HUES6 (cell line): ENCODE measurements around the gene SOX5.

ENCODE experiments used
- H3K27ac ChIP-seq: 2 replicates; pipeline ENCODE4 v1.7.0; 2013; ENCODE audit warnings: low read depth, mild to moderate bottlenecking, low read length, inconsistent platforms
- H3K27me3 ChIP-seq: 2 replicates; pipeline ENCODE4 v1.6.1; 2013; ENCODE audit warnings: low read length; ENCODE audit not compliant: control insufficient read depth, insufficient read depth
- H3K36me3 ChIP-seq: 2 replicates; pipeline ENCODE4 v1.6.1; 2013; ENCODE audit warnings: low read length; ENCODE audit not compliant: control insufficient read depth, insufficient read depth
- H3K4me1 ChIP-seq: 2 replicates; pipeline ENCODE4 v1.6.1; 2013; ENCODE audit warnings: low read length; ENCODE audit not compliant: control insufficient read depth, insufficient read depth
- H3K4me3 ChIP-seq: 2 replicates; pipeline ENCODE4 v1.5.1; 2013; ENCODE audit warnings: low read depth, low read length
- H3K9ac ChIP-seq: one replicate; pipeline ENCODE4 v1.6.1; 2013; ENCODE audit warnings: mild to moderate bottlenecking, low read length
- H3K9me3 ChIP-seq: 2 replicates; pipeline ENCODE4 v1.6.1; 2013; ENCODE audit warnings: low read depth, low read length; ENCODE audit not compliant: control insufficient read depth, insufficient read depth

The SOX5 gene

DNA sequence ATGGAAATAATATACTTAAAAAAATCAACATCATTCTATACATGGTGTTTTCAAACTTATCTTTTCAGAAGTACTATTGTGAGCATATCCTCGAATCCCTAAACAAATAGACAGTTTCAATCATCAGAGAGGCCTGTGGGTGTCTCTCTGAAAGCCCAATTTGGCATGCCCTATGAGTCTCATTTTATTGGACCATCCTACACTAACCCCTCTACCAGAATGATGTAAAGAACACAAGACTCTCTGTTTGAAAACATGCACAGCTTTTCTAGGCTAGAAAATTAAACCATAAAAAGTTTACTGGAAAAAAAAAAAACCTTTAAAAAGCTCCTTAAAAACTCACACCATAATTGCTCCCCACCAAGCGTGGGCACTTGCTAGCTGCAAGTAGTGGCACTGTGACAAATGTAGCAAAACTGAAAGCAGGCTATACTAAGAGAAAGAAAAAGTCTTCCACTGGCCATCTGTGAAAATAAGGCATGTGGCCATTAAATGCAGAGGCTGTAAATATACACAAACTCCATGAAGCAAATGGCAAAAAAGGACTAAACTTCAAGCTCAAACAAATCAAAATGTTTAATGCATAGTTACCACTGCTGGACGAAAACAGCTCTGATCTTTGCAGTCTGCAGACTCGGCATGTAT is 394.2 kb downstream of the SOX5 start:
- Histone ChIP-seq H3K4me1 (no peaks in the 10 kb centered on the region), H3K4me3 (no peak overlapping the region), H3K9ac (no peak overlapping the region), H3K36me3 (no peaks in the 10 kb centered on the region), H3K27me3 (no peaks in the 10 kb centered on the region), H3K9me3 (no peaks in the 10 kb centered on the region), H3K27ac (no peak overlapping the region)

DNA sequence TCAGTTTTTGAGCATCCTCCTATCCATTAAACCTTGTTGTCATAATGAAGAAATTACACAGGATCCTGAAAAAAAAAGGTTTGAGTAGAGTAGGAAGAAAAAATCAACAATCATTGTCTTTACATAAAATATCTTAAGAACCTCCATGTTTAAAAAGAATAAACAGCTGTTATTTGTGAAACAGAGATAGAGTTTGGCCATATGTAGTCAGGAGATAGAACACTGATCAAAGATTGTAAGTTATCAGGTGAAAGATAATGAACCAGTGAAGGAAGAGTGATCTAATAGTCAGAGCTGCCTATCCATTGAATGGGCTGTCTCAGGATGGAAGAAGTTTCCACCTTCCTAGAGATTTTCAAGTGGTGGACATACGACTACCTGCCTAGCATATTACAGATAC is 397.1 kb downstream of the SOX5 start:
- Histone ChIP-seq H3K27ac (no peak overlapping the region), H3K36me3 (no peaks in the 10 kb centered on the region), H3K4me3 (no peak overlapping the region), H3K27me3 (no peaks in the 10 kb centered on the region), H3K9me3 (no peaks in the 10 kb centered on the region), H3K9ac (no peak overlapping the region), H3K4me1 (no peaks in the 10 kb centered on the region)

DNA sequence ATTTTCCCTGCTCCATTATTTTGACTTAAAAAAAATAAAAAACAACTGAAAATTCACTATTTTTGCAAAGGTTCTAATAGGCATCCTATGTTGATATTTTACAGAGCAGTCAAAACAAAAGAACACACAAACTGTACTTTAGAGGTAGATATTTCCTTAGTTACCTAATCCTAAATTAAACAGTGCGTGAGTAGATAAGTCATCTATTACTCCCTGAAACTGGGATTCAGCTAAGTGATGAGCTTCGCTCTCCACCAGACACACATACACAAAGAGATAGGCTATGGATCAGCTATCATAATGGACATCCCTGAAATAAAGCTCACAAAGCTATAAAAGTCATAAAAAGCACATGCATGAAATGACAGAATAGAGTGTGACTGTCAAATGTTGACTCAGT is 398.7 kb downstream of the SOX5 start:
- Histone ChIP-seq H3K36me3 (no peaks in the 10 kb centered on the region), H3K9ac (no peak overlapping the region), H3K27ac (no peak overlapping the region), H3K4me3 (no peak overlapping the region), H3K4me1 (no peaks in the 10 kb centered on the region), H3K27me3 (no peaks in the 10 kb centered on the region), H3K9me3 (no peaks in the 10 kb centered on the region)

- H3K27me3 ChIP-seq = no peaks in the 10 kb centered on the region
- no peaks in the 10 kb centered on the region for H3K36me3 ChIP-seq
- H3K9ac ChIP-seq = no peak overlapping the region
- no peak overlapping the region for H3K4me3 ChIP-seq
- H3K4me1 ChIP-seq = no peaks in the 10 kb centered on the region
- no peaks in the 10 kb centered on the region for H3K9me3 ChIP-seq
- no peak overlapping the region for H3K27ac ChIP-seq
Observed at GRCh38 chr12:23548742-23549141, 400.7 kb downstream of the SOX5 start.

DNA sequence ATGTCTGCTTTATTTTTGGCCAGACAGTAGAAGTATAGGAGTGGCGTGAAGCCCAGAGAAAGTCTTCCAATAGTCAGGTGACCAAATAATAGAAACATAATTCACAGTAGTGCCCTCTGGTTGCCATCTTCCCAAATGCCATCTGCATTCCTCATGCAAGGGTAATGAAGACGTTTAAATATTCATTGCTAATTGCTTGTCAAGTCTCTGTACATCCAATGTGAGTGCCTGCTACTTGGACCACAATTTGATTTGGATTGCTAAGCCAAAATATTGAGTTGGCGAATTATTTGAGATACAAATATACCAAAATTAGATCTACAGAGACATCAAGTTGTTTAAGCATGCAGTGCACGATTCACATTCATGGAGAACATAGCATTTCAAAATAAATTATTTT is 402.7 kb downstream of the SOX5 start:
- H3K4me3 ChIP-seq = no peak overlapping the region
- H3K27ac ChIP-seq = no peak overlapping the region
- H3K9ac ChIP-seq = no peak overlapping the region
- no peaks in the 10 kb centered on the region for H3K36me3 ChIP-seq
- H3K9me3 ChIP-seq = no peaks in the 10 kb centered on the region
- 0 out of 2 replicates have a peak, but pooled peaks cover 3% of the 10 kb centered on the region for H3K4me1 ChIP-seq
- no peaks in the 10 kb centered on the region for H3K27me3 ChIP-seq

DNA sequence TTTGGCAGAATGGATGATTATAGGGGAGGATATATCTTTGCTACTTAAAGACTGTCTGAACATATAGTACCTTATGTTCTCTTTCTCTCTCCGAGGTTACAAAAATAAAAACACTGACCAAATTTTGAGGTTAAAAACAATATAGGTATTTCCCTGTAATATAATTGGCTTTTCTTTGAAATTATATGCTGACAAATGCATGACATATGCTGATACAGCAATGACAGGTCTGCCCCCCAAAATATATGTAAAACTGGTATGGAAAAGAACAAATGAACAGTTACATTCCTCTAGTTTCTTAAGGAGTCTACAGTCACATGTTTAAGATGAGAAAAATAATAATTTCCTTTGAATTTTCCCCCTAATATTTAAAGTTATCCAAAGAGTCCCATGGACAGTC is 405.7 kb downstream of the SOX5 start:
- H3K4me3 ChIP-seq = no peak overlapping the region
- H3K4me1 ChIP-seq = 0 out of 2 replicates have a peak, but pooled peaks cover 3% of the 10 kb centered on the region
- no peaks in the 10 kb centered on the region for H3K36me3 ChIP-seq
- no peaks in the 10 kb centered on the region for H3K9me3 ChIP-seq
- H3K9ac ChIP-seq = no peak overlapping the region
- no peak overlapping the region for H3K27ac ChIP-seq
- H3K27me3 ChIP-seq = no peaks in the 10 kb centered on the region

- H3K27me3 ChIP-seq = no peaks in the 10 kb centered on the region
Observed at GRCh38 chr12:23542187-23542586, 407.3 kb downstream of the SOX5 start.

DNA sequence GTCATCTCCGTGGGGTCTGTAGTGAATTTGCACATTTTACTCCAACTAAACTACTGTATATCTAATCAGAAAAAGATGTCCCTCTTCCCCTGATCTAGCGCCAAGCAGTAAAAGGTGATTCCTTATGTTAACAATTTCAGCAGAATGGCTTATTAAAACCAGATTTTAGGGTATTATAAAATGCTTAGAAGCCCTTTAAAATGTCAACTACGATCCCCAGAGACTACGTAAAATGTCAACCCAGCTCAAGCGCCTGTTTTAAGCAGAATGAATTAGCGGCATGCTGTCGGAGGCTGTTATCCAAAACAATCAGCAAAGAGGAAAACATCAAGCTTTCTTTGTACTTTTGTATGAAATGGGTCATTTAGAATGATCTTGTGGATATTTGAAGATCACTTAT is 408.9 kb downstream of the SOX5 start:
- Histone ChIP-seq H3K4me3 (no peak overlapping the region), H3K27me3 (no peaks in the 10 kb centered on the region), H3K9ac (no peak overlapping the region), H3K27ac (no peak overlapping the region), H3K36me3 (no peaks in the 10 kb centered on the region), H3K9me3 (no peaks in the 10 kb centered on the region), H3K4me1 (0 out of 2 replicates have a peak, but pooled peaks cover 7% of the 10 kb centered on the region)

More at GRCh38 chr12:23542187-23542586, 407.3 kb downstream of the SOX5 start:
- Histone ChIP-seq H3K36me3 (no peaks in the 10 kb centered on the region), H3K4me1 (0 out of 2 replicates have a peak, but pooled peaks cover 3% of the 10 kb centered on the region), H3K27ac (0 out of 2 replicates have a peak overlapping the region, but pooled peaks have one; percentile 30), H3K4me3 (no peak overlapping the region), H3K9me3 (no peaks in the 10 kb centered on the region), H3K9ac (no peak overlapping the region)

DNA sequence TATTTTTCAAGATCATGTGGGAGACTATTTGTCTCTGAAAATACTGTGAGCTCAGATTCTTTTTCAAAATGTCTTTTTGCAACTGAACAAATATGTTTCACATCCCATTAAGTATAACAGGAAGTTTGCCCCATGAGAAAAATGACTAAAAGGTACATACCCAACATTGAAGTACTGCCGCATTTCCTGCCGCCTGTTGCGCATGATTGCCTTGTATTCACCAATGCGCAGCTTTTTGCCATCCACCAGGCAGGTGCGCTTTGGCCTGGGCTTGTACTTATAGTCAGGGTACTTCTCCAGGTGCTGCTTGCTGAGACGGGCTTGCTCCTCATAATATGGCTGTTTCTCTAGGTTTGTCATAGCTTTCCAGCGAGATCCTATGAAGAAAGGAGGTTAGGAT is 413.2 kb downstream of the SOX5 start:
- Histone ChIP-seq H3K4me3 (no peak overlapping the region), H3K4me1 (0 out of 2 replicates have a peak, but pooled peaks cover 4% of the 10 kb centered on the region), H3K9ac (no peak overlapping the region), H3K27ac (0 out of 2 replicates have a peak overlapping the region, but pooled peaks have one; percentile 26), H3K27me3 (no peaks in the 10 kb centered on the region), H3K36me3 (no peaks in the 10 kb centered on the region), H3K9me3 (no peaks in the 10 kb centered on the region)

GRCh38 chr12:23535441-23535840 is 414.0 kb downstream of the SOX5 start:
- H3K27me3 ChIP-seq = no peaks in the 10 kb centered on the region
- no peak overlapping the region for H3K27ac ChIP-seq
- no peak overlapping the region for H3K9ac ChIP-seq
- H3K9me3 ChIP-seq = no peaks in the 10 kb centered on the region
- 0 out of 2 replicates have a peak, but pooled peaks cover 4% of the 10 kb centered on the region for H3K4me1 ChIP-seq
- no peak overlapping the region for H3K4me3 ChIP-seq
- H3K36me3 ChIP-seq = no peaks in the 10 kb centered on the region

DNA sequence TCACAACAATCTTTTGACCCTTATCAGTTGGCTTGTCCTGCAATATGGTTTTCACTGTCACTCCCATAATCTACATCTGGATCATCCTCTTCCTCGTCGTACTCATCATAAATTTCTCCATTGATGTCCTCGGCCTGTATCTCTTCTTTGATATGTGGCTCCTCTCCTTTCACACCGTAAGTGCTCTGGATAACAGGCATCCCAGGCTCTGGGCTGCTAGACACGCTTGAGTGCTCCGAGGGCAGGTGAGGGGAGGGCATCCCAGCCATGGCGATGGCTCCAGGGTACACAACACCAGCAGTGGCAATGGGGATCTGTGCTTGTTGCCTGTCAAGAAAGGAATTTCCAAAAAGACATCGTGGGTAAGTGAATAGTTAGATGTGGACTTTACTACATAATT is 415.3 kb downstream of the SOX5 start:
- 0 out of 2 replicates have a peak, but pooled peaks cover 4% of the 10 kb centered on the region for H3K4me1 ChIP-seq
- H3K27ac ChIP-seq = no peak overlapping the region
- no peaks in the 10 kb centered on the region for H3K9me3 ChIP-seq
- H3K27me3 ChIP-seq = no peaks in the 10 kb centered on the region
- no peaks in the 10 kb centered on the region for H3K36me3 ChIP-seq
- H3K4me3 ChIP-seq = no peak overlapping the region
- H3K9ac ChIP-seq = no peak overlapping the region
